Left renal pelvis (tissue), 4 donors: ENCODE data around the gene GPRC5C. TPM values are rescaled to one million over a fixed set of nuclear protein-coding genes. Genes with fewer than 3 reads are reported as not detected.

Experiments used
- DNase-seq, 4 donors: peaks; one replicate each; pipeline ENCODE4 v3.0.0-alpha.2; 2013; ENCODE audit warnings: low read depth in 4 of 4, low spot score in 3 of 4
- polyA plus RNA-seq, 4 donors: library from polyadenylated mRNA; unstranded; fragments of 120-200 nt; gene quantifications; one replicate each; pipeline ENCODE4 v1.2.1, GENCODE V29; 2013; ENCODE audit not compliant: insufficient read length in 4 of 4

GPRC5C gene, protein sequence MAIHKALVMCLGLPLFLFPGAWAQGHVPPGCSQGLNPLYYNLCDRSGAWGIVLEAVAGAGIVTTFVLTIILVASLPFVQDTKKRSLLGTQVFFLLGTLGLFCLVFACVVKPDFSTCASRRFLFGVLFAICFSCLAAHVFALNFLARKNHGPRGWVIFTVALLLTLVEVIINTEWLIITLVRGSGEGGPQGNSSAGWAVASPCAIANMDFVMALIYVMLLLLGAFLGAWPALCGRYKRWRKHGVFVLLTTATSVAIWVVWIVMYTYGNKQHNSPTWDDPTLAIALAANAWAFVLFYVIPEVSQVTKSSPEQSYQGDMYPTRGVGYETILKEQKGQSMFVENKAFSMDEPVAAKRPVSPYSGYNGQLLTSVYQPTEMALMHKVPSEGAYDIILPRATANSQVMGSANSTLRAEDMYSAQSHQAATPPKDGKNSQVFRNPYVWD
- polyA plus RNA-seq, result 100 to 1,000 TPM in 3 of 4 donors, 10 to 100 TPM in 1; 10.5 to 153 (median 104) TPM

DNA sequence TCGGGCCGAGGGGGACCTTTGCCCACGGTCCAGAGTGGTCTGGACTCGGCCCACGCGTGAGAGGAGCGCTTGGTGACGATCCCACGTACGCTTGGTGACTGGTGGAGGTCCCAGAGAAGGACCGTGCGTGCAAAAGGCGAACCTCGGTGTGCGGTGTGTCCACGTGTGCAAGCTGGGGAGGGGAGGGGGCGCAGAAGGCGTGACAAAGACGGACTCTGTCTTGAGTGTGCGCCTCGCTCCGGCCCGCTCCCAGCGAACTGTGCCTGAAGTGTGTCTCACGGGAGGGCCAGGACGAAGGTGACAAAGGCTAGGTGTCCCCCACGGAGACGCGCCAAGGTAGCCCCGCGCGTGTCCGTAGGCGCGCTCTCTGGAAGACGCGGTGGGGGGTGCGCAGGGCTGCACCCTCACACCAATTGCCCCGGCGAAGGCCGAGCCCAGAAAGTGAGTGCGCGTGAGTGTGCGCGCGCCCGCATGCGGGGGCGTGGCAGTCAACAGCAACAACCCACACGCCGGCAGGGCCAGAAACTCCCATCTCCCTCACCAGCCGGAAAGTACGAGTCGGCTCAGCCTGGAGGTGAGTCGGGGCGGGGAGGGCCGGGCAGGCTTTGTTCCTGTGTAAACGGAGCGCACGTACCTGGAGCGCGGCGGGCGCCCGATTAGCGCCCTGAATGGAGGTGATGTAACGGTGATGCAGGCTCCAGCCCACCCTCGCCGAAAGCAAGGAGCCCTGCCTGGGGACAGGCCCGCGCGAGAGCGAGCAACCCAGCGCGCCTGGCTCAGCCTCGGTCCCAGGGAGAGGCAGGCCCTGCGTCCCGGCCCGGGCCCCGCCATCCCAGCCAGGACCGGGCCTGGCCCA lies at the start of gene GPRC5C:
Gene GPRC5C, plus strand, starts transcription at position 521 of the 856 bp plus-strand sequence. CDS start 7,689 bp downstream, outside the sequence.
- no peak for DNase-seq

DNA sequence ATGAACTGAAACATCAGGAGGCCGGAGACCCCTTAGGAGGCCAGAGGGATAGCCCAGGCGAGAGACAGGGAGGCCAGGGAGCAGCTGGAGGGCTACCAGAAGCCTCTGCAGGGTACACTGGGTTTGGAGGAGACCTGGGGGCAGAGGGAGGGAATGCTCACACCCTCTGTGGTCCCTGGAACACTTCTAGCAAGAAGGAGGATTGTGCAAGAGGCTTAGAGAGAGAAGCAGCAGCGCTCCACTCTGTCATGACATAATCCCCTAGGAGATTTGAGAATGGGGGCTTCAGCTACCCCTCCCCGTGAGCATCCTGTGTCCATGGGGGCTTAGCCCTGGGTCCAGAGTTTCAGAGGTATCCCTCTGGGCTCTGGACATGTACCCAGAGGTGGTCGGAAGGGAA lies 48.7 kb upstream of the GPRC5C start:
- DNase-seq, result no peak

DNA sequence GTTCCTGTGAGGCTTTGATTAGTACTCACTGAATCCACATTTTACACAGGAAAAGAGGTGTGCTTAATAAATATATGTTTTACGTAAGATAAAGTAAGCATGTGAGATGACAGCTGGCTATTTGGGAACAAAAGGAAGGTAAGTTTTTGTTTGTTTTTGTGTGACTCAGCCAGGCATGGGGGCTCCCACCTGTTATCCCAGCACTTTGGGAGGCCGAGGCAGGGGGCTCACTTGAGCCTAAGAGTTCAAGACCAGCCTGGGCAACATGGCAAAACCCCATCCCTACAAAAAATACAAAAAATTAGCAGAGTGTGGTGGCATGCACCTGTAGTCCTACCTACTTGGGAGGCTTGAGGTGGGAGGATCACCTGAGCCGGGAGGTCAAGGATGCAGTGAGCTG lies 46.7 kb upstream of the GPRC5C start:
- no peak for DNase-seq

DNA sequence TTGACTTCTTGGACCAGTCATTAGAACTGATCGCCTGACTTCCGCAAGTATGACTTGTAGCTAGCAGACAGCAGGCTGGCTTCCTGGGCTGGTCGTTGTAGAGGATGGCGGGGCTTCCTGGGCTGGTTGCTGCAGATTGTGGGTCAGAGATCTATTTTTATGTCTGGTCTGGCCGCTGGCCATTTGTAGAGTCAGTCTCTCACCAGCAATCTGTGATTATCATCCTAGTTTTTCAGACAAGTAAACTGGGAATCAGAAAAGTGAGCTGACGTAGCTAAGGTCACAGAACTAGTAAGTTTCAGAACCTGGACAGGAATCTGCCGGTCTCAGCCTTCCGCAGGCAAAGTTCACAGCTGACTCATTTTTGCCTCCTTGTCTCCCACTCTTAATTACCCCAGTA lies 45.5 kb upstream of the GPRC5C start:
- no peak for DNase-seq

- DNase-seq, result no peak
Measured at GRCh38 chr17:74387365-74388218, 44.3 kb upstream of the GPRC5C start.

DNA sequence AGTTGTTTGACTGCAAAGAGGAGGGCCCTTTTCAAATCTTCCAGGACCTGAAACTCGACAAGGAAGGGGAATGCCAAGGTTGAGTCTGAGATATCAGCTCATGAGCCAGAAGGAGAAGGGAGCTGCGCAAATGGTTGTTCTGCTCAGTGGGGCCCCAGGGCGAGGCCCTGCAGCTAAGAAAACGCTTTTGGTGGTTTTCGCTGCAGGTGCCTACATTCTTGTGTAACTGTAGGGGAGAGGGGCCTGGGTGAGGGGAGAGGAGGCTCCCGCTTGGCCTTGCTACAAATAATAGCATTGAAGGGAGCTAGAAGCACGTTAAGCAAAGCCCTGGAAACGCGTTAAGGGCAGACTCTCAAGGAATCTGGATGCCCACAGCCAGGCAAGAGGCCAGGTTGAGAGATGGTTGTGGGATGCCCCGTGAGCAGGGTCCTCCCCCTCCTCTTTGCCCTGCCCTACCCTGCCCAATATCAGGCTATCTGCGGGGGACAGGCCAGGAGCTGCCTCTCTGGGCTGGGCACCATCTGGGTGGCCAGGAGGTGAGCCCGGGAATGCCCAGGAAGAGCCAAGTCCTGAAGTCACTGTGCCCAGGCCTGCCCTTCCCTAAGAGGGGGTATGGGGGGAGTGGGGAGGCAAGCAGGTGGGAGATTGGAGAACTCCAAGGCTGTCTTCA lies 42.7 kb upstream of the GPRC5C start:
- no peak for DNase-seq

- no peak for DNase-seq
Measured at GRCh38 chr17:74389937-74390679, 41.8 kb upstream of the GPRC5C start.

- DNase-seq, result no peak
Measured at GRCh38 chr17:74390680-74391653, 40.9 kb upstream of the GPRC5C start.

GRCh38 chr17:74391771-74392170 lies 40.1 kb upstream of the GPRC5C start:
- no peak for DNase-seq

- DNase-seq, result no peak
Measured at GRCh38 chr17:74392848-74393247, 39.0 kb upstream of the GPRC5C start.

DNA sequence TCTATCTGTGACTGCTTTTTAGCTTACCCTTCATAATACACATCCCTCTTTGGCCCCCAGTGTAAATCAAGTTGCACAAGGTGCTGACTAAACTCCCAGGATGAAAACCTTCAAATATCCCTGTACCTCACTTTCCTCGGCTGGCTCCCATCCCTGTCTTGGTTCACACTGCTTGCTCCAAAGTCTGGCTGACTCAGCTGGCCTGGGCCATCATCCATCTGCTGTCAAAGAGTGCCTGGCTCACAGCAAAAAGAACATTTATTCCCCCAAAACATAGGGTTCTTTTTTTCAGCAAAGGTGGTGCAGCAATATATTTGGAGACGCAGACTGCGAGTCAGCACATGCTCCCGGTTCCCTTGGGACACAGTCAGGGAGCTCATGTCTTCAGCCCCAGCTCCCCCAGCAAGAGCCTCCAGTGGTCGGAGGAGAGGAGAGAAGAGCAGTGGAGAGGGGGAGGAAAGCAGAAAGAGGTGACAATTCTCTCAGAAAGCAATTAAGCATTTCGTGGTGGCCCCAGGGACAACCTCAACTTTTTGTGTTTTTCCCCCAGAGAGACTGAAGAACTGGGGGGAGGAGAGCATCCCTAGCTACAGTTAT lies 38.4 kb upstream of the GPRC5C start:
- no peak for DNase-seq

GRCh38 chr17:74394275-74394950 lies 37.5 kb upstream of the GPRC5C start:
- no peak for DNase-seq

DNA sequence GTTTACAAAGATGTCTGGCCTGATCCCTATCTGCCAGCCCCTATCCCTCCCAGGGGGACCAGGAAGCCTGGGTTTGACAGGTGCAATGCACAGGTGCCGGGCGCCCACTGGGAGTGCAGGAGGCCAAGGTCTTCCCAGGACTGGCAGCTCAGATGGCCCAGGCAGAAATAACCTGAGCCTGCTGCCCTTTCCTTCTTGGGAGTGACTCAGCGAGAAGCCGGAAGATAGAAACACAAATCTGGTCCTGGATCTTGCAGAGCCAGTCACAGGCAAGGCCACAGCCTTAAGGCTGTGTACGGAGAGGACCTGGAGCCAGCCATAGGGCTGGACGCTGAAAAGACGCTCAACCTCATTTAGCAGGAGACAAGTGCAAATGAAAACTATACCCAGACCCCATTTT lies 36.9 kb upstream of the GPRC5C start:
- no peak for DNase-seq

- no peak for DNase-seq
Measured at GRCh38 chr17:74396567-74396966, 35.3 kb upstream of the GPRC5C start.

DNA sequence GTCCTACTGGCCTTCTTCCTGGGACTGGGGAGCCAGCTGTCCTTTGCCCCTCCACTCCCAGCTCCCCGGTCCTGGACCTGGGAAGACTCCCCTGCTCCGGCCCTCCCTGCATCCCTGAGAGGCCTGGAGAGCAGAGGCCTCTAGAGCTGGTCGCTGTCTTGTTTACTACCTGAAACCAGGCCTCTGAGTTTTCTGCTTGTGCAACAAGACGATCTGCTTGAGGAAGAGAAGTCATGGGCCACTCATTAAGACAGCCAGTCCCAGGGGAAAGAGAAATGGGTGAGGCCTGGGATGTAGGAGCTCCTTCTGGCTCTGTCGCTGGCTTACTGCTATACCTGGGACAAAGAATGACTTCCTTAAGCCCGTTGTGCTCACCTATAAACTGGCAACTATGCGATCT lies 29.8 kb upstream of the GPRC5C start:
- no peak for DNase-seq

DNA sequence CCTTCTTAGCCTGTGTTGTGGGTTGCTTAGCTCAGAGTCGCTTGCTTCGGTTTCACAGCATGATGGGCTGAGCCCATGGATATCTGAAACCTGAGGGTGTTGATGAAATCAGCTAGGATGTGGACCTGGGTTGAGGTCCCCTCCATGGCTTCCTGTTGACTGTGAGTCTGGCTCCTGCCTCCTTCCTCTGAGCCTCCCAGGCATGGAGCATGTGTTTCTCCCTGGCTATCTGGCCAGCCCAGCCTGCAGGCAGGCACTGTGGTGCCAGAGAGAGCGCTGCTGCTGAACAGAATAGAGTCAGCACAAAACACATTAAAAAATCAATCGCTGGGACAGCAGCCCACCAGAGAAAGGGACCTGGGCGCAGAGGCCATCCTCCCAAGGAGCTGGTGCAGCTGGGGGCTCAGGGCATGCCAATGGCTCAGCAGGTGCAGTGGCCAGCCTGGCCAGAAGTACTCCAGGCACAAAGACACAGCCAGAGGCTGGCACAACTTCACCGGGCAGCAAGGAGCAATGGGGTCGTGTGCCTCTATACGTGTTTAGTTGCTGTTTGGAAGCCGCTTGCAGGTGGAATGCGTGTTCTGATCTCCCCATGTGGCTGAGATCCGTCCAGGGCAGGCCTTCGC lies 28.3 kb upstream of the GPRC5C start:
- DNase-seq, result no peak

- no peak for DNase-seq
Measured at GRCh38 chr17:74404218-74404617, 27.7 kb upstream of the GPRC5C start.
